Thymus (tissue), 11 donors: ENCODE results near the gene ADPRHL1. TPM values are rescaled to one million over a fixed set of nuclear protein-coding genes. Genes with fewer than 3 reads are reported as not detected.
A peak's percentile ranks its signal among the peaks of the same experiment; 100 is the strongest.
"Not testable (repeated sequence)": the region's sequence is repeated elsewhere in the genome, so short reads cannot be mapped to it uniquely, and the experiment has no call there.

Experiments used
- DNase-seq, 9 donors: peaks; one replicate each; pipeline ENCODE4 v3.0.0-alpha.2; 2013; ENCODE audit warnings: low spot score in 9 of 9, low read depth in 6 of 9, missing footprints in 1 of 9
- H3K27ac ChIP-seq, 2 donors: one replicate each; pipeline ENCODE4 v1.5.1; 2013; ENCODE audit warnings: control low read depth in 1 of 2, low read depth in 1 of 2, low read length in 1 of 2, mild to moderate bottlenecking in 1 of 2, moderate library complexity in 1 of 2
- H3K27me3 ChIP-seq, 2 donors: one replicate each; pipeline ENCODE4 v1.5.1; 2013; ENCODE audit warnings: low read length in 1 of 2; ENCODE audit not compliant: control insufficient read depth in 2 of 2, insufficient read depth in 1 of 2
- H3K36me3 ChIP-seq, 2 donors: one replicate each; pipeline ENCODE4 v1.5.1; 2013; ENCODE audit warnings: low read length in 1 of 2, mild to moderate bottlenecking in 1 of 2, moderate library complexity in 1 of 2; ENCODE audit not compliant: control insufficient read depth in 2 of 2, insufficient read depth in 2 of 2
- H3K4me1 ChIP-seq, 2 donors: one replicate each; pipeline ENCODE4 v1.5.1; 2013; ENCODE audit warnings: low read length in 2 of 2; ENCODE audit not compliant: control insufficient read depth in 2 of 2, insufficient read depth in 2 of 2
- H3K4me3 ChIP-seq, 2 donors: one replicate each; pipeline ENCODE4 v1.5.1; 2013; ENCODE audit warnings: low read length in 2 of 2, control low read depth in 1 of 2, mild to moderate bottlenecking in 1 of 2
- H3K9me3 ChIP-seq, 2 donors: one replicate each; pipeline ENCODE4 v1.5.1; 2013; ENCODE audit warnings: low read length in 1 of 2, mild to moderate bottlenecking in 1 of 2; ENCODE audit not compliant: control insufficient read depth in 2 of 2, insufficient read depth in 1 of 2
- WGBS: extraction: QIAGEN DNeasy Blood & Tissue Kit; methylation state at CpG from one replicate; pipeline ENCODE4 v1.1.7; 2013; 5-methylcytosine and 5-hydroxymethylcytosine counted together
- polyA plus RNA-seq: library from polyadenylated mRNA; stranded (reverse); fragments of 200-250 nt; gene quantifications from one replicate; pipeline ENCODE4 v1.2.3, GENCODE V29; 2013
- total RNA-seq: library from RNA; stranded (reverse); fragments of 120-200 nt; gene quantifications from one replicate; pipeline ENCODE4 v1.2.4, GENCODE V29; 2013
- donor health status: healthy.

Gene ADPRHL1
- total and polyA plus RNA-seq, 2 donors = 1.2 to 1.6 TPM

GRCh38 chr13:113445791-113446487 is 7.3 kb downstream of the ADPRHL1 start:
- Histone ChIP-seq H3K4me3 (peak overlapping the region in 1 of 2 donors; percentile 12), H3K9me3 (peaks cover 3 to 18% of the 10 kb centered on the region in 2 donors), H3K27me3 (no peaks in the 10 kb centered on the region), H3K4me1 (peaks cover 24 to 65% of the 10 kb centered on the region in 2 donors), H3K27ac (peak overlapping the region; percentile 68 to 99), H3K36me3 (peaks cover 0 to 3% of the 10 kb centered on the region in 2 donors)
- 35% methylated on average over 19 of the region's 19 CpGs for WGBS
- peak in 8 of 9 donors; percentile 64 to 93 (median 83) for DNase-seq

DNA sequence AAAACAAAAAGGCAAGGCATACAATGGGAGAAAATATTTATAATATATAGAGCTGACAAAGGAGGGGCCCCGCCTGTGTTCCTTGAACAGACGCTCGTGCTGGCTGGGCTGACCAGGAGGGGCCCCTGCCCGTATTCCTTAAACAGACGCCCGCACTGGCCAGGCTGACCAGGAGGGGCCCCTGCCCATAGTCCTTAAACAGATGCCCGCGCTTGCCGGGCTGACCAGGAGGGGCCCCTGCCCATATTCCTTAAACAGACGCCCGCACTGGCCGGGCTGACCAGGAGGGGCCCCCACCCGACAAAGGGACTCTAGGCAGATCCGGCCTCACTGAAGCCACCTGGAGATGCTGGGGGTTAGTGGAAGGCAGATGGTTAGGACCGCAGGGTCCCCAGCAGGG is 9.3 kb downstream of the ADPRHL1 start:
- Histone ChIP-seq H3K36me3 (peaks cover 0 to 3% of the 10 kb centered on the region in 2 donors), H3K4me3 (no peak overlapping the region), H3K9me3 (peaks cover 3 to 18% of the 10 kb centered on the region in 2 donors), H3K4me1 (peaks cover 22 to 49% of the 10 kb centered on the region in 2 donors), H3K27me3 (no peaks in the 10 kb centered on the region), H3K27ac (no peak overlapping the region)
- WGBS = 99% methylated on average over 15 of the region's 15 CpGs
- no peak for DNase-seq

- Histone ChIP-seq H3K9me3 (peaks cover 3 to 18% of the 10 kb centered on the region in 2 donors), H3K27me3 (no peaks in the 10 kb centered on the region), H3K4me1 (peaks cover 18 to 39% of the 10 kb centered on the region in 2 donors), H3K27ac (no peak overlapping the region), H3K4me3 (no peak overlapping the region), H3K36me3 (peaks cover 0 to 3% of the 10 kb centered on the region in 2 donors)
- WGBS = 99% methylated on average over 1 of the region's 1 CpG
- DNase-seq = no peak
Measured at GRCh38 chr13:113442985-113443362, 10.3 kb downstream of the ADPRHL1 start.

DNA sequence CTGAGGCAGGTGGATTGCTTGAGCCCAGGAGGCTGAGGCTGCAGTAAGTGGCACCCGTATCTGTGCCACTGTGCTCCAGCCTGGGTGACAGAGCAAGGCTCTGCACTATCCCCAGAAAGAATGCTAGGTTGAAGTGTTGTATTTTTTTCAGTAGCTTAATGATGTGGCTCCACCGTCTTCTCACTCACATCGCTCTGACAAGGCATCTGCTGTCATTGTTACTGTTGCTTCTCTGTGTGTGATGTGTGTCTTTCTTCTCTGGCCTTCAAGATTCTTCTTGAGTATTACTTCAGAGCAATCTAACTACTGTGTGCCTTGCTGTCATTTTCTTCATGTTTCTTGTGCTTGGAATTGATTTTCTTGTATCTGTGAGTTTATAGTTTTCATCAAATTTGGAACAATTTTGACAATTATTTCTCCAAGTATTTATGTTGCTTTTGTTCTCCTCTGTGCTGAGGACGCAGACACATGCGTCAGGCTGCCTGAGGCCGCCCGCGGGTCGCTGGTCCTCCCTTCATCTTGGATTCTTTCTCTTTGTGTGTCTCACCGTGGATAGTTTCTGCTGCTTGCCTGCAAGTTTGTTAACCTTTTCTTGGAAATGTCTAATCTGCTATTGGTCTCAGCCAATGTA is 10.8 kb downstream of the ADPRHL1 start:
- H3K4me3 ChIP-seq = no peak overlapping the region
- H3K27ac ChIP-seq = no peak overlapping the region
- H3K9me3 ChIP-seq = peaks cover 3 to 18% of the 10 kb centered on the region in 2 donors
- H3K4me1 ChIP-seq = peaks cover 18 to 34% of the 10 kb centered on the region in 2 donors
- no peak for DNase-seq
- 97% methylated on average over 10 of the region's 10 CpGs for WGBS
- H3K27me3 ChIP-seq = no peaks in the 10 kb centered on the region
- peaks cover 0 to 3% of the 10 kb centered on the region in 2 donors for H3K36me3 ChIP-seq

- no peak for DNase-seq
Measured at GRCh38 chr13:113441661-113442060, 11.6 kb downstream of the ADPRHL1 start.

DNA sequence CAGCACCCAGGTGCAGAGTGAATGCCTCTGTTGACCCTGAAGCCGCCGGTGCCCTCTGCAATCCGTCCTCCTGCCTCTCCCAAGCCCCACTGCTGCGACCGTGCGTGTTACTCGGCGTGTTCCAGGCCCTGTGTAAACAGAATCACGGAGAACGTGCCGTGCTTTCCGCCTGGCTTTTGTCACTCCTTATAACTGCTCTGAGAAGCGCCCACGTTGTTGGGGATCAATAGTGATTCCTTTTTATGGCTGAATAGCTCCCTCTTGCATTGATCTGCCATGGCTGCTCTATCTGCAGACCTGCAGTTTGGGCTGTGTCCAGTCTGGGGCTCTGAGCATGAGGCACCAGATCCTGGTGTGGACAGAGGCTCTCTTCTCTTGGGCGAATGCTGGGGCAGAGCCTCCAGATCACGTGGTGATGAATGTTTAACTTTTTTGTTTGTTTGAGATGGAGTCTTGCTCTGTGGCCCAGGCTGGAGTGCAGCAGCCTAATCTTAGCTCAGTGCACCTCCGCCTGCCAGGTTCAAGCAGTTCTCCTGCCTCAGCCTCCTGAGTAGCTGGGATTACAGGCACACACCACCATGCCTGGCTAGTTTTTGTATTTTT is 15.8 kb downstream of the ADPRHL1 start:
- Histone ChIP-seq H3K36me3 (peaks cover 0 to 3% of the 10 kb centered on the region in 2 donors), H3K27me3 (no peaks in the 10 kb centered on the region), H3K9me3 (peaks cover 3 to 24% of the 10 kb centered on the region in 2 donors), H3K4me1 (no peaks in the 10 kb centered on the region), H3K27ac (no peak overlapping the region), H3K4me3 (no peak overlapping the region)
- WGBS = 97% methylated on average over 17 of the region's 17 CpGs
- no peak for DNase-seq

More at GRCh38 chr13:113441661-113442060, 11.6 kb downstream of the ADPRHL1 start:
- Histone ChIP-seq H3K36me3 (peaks cover 0 to 3% of the 10 kb centered on the region in 2 donors), H3K27ac (no peak overlapping the region), H3K4me1 (peaks cover 16 to 28% of the 10 kb centered on the region in 2 donors), H3K27me3 (no peaks in the 10 kb centered on the region), H3K4me3 (no peak overlapping the region), H3K9me3 (peaks cover 3 to 23% of the 10 kb centered on the region in 2 donors)
- WGBS = 99% methylated on average over 29 of the region's 29 CpGs

GRCh38 chr13:113436866-113437265 is 16.4 kb downstream of the ADPRHL1 start:
- WGBS = 95% methylated on average over 15 of the region's 15 CpGs
- H3K4me3 ChIP-seq, H3K27ac ChIP-seq, H3K27me3 ChIP-seq, DNase-seq, H3K4me1 ChIP-seq, H3K36me3 ChIP-seq: not testable (repeated sequence)
- H3K9me3 ChIP-seq = peaks cover 0 to 18% of the 10 kb centered on the region in 2 donors

GRCh38 chr13:113435907-113436306 is 17.4 kb downstream of the ADPRHL1 start:
- not testable (repeated sequence) for H3K27ac ChIP-seq, H3K36me3 ChIP-seq, H3K4me1 ChIP-seq, DNase-seq, H3K27me3 ChIP-seq, H3K4me3 ChIP-seq
- whole genome bisulfite sequencing = 97% methylated on average over 15 of the region's 15 CpGs
- peaks cover 0 to 14% of the 10 kb centered on the region in 2 donors for H3K9me3 ChIP-seq

DNA sequence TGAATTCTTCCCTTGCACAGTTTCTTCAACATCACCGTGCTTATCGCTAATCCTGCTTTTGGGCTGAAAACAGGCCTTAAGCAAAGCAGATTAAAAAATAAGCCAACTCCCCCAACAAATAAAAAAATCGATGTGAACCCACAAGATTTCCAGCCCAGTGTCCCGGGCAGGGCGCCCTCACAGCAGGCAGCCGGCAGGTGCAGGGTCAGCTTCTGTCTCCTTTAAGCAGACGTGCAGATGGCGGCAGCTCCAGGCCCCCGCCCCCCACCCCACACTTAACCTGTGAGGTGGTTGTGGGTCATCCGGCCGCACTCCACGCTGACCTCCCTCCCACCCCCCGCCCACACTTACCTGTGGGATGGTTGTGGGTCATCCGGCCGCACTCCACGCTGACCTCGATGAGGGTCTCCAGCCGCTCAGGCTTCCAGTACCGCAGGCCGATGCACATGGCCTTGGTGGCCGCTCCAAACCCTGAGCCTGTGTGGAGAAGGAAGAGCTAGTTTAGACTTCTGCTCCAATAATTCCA is 19.8 kb downstream of the ADPRHL1 start:
- Histone ChIP-seq H3K4me3 (no peak overlapping the region), H3K27ac (no peak overlapping the region), H3K9me3 (peaks cover 0 to 14% of the 10 kb centered on the region in 2 donors), H3K36me3 (peaks cover 0 to 2% of the 10 kb centered on the region in 2 donors), H3K27me3 (no peaks in the 10 kb centered on the region), H3K4me1 (no peaks in the 10 kb centered on the region)
- WGBS = 98% methylated on average over 21 of the region's 21 CpGs
- DNase-seq = no peak
